ENCODE data around the gene ALPK3. TPM values are rescaled to one million over a fixed set of nuclear protein-coding genes. Genes with fewer than 3 reads are reported as not detected.

The ALPK3 gene, protein sequence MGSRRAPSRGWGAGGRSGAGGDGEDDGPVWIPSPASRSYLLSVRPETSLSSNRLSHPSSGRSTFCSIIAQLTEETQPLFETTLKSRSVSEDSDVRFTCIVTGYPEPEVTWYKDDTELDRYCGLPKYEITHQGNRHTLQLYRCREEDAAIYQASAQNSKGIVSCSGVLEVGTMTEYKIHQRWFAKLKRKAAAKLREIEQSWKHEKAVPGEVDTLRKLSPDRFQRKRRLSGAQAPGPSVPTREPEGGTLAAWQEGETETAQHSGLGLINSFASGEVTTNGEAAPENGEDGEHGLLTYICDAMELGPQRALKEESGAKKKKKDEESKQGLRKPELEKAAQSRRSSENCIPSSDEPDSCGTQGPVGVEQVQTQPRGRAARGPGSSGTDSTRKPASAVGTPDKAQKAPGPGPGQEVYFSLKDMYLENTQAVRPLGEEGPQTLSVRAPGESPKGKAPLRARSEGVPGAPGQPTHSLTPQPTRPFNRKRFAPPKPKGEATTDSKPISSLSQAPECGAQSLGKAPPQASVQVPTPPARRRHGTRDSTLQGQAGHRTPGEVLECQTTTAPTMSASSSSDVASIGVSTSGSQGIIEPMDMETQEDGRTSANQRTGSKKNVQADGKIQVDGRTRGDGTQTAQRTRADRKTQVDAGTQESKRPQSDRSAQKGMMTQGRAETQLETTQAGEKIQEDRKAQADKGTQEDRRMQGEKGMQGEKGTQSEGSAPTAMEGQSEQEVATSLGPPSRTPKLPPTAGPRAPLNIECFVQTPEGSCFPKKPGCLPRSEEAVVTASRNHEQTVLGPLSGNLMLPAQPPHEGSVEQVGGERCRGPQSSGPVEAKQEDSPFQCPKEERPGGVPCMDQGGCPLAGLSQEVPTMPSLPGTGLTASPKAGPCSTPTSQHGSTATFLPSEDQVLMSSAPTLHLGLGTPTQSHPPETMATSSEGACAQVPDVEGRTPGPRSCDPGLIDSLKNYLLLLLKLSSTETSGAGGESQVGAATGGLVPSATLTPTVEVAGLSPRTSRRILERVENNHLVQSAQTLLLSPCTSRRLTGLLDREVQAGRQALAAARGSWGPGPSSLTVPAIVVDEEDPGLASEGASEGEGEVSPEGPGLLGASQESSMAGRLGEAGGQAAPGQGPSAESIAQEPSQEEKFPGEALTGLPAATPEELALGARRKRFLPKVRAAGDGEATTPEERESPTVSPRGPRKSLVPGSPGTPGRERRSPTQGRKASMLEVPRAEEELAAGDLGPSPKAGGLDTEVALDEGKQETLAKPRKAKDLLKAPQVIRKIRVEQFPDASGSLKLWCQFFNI (N-terminal part only)
- 9.4 TPM for polyA plus RNA-seq
- long read RNA-seq, donor 1: 0 reads
- long read RNA-seq, donor 2, partial matches to known transcripts: 5 of 5 reads
- long read RNA-seq, donor 2, other reads (novel, unspliced or antisense): 0 of 5 reads
- long read RNA-seq, donor 3: 0 reads
- long read RNA-seq, donor 4: 0 reads
- long read RNA-seq, donor 5: 0 reads
- long read RNA-seq, donor 6: 0 reads
- long read RNA-seq, donor 7: 0 reads
- long read RNA-seq, donor 8: 0 reads
- long read RNA-seq, donor 9: 0 reads
- long read RNA-seq, donor 10: 0 reads
- long read RNA-seq, donor 11: 0 reads

GRCh38 chr15:84816694-84817465, at the start of gene ALPK3:
TSS of gene ALPK3 (plus strand) at chr15:84817356. CDS start at chr15:84817453, 97 bp downstream.
- Histone ChIP-seq H3K4me3 (ENCODE audit: low read length) (peak within 1 kb of the TSS; percentile 40), H3K4me1 (ENCODE audit: control insufficient read depth, insufficient read depth, low read length) (peaks cover 34% of the 10 kb centered on the region), H3K27me3 (ENCODE audit: control insufficient read depth, insufficient read depth, low read length) (no peaks in the 10 kb centered on the region), H3K36me3 (ENCODE audit: control insufficient read depth, insufficient read depth, low read length) (no peaks in the 10 kb centered on the region), H3K9me3 (ENCODE audit: control insufficient read depth, low read depth, low read length) (peaks cover 2% of the 10 kb centered on the region), H3K27ac (ENCODE audit: low read length) (peak within 1 kb of the TSS; percentile 66)
- WGBS (ENCODE audit: insufficient coverage, low lambda C conversion rate): no CpG with 5 or more reads among the region's 63 CpGs
- DNase-seq: peak; percentile 47 to 72

DNA sequence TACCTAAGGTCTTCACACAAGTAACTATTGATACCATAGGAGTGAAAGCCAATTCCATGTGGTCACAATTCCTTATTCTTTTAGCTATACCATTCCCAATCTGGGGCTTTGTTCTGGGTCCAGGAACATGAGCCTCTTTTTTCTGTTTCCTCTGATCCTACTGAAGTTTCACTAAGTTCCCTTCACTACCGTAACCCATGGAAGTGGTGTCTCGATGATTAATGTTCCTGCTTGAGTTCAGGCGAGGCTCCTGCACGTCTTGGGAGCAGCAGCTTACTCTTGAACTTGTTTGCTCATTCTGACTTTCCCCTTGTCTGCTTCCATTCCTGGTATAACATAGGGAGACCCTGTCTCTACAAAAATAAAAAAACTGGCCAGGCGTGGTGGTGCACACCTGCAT, 45.1 kb upstream of the ALPK3 start:
- no peaks in the 10 kb centered on the region for H3K4me1 ChIP-seq (ENCODE audit: control insufficient read depth, insufficient read depth, low read length)
- no peak overlapping the region for H3K27ac ChIP-seq (ENCODE audit: low read length)
- H3K27me3 ChIP-seq (ENCODE audit: control insufficient read depth, insufficient read depth, low read length): no peaks in the 10 kb centered on the region
- WGBS (ENCODE audit: insufficient coverage, low lambda C conversion rate): no CpG with 5 or more reads among the region's 5 CpGs
- no peaks in the 10 kb centered on the region for H3K9me3 ChIP-seq (ENCODE audit: control insufficient read depth, low read depth, low read length)
- H3K4me3 ChIP-seq (ENCODE audit: low read length): no peak overlapping the region
- DNase-seq: no peak
- H3K36me3 ChIP-seq (ENCODE audit: control insufficient read depth, insufficient read depth, low read length): peaks cover 47% of the 10 kb centered on the region

GRCh38 chr15:84772467-84772866, 44.7 kb upstream of the ALPK3 start:
- no peak overlapping the region for H3K27ac ChIP-seq (ENCODE audit: low read length)

DNA sequence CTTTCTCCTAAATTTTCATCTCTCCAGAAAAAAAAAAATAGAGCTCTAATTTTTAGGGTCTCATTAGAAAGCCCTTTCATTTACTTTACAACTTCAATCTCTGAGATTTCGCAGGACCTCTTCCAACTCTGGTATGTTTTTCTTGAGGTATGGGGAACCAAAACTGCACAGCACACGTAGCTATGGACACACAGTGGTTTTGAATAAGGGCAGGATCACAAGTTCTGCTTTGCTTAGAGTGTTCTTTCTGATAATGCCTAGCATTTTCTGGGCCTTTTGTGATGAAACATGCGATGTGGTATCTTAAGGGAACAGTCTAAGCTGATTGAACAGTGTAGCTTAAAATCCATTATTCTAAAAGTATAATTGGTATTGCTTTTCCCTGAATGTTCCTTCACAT, 43.4 kb upstream of the ALPK3 start:
- WGBS (ENCODE audit: insufficient coverage, low lambda C conversion rate): no CpG with 5 or more reads among the region's 3 CpGs
- Histone ChIP-seq H3K9me3 (ENCODE audit: control insufficient read depth, low read depth, low read length) (no peaks in the 10 kb centered on the region), H3K4me3 (ENCODE audit: low read length) (no peak overlapping the region), H3K4me1 (ENCODE audit: control insufficient read depth, insufficient read depth, low read length) (no peaks in the 10 kb centered on the region), H3K27me3 (ENCODE audit: control insufficient read depth, insufficient read depth, low read length) (no peaks in the 10 kb centered on the region), H3K36me3 (ENCODE audit: control insufficient read depth, insufficient read depth, low read length) (peaks cover 42% of the 10 kb centered on the region), H3K27ac (ENCODE audit: low read length) (no peak overlapping the region)
- DNase-seq: no peak

More at GRCh38 chr15:84772467-84772866, 44.7 kb upstream of the ALPK3 start:
- no peak for DNase-seq
- H3K27me3 ChIP-seq (ENCODE audit: control insufficient read depth, insufficient read depth, low read length): no peaks in the 10 kb centered on the region
- peaks cover 43% of the 10 kb centered on the region for H3K36me3 ChIP-seq (ENCODE audit: control insufficient read depth, insufficient read depth, low read length)
- no peaks in the 10 kb centered on the region for H3K9me3 ChIP-seq (ENCODE audit: control insufficient read depth, low read depth, low read length)
- no peak overlapping the region for H3K4me3 ChIP-seq (ENCODE audit: low read length)
- no peaks in the 10 kb centered on the region for H3K4me1 ChIP-seq (ENCODE audit: control insufficient read depth, insufficient read depth, low read length)
- 84% methylated on average over 2 of the region's 2 CpGs for WGBS (ENCODE audit: insufficient coverage, low lambda C conversion rate)

GRCh38 chr15:84775867-84776449, 41.2 kb upstream of the ALPK3 start:
- DNase-seq: no peak
- H3K9me3 ChIP-seq (ENCODE audit: control insufficient read depth, low read depth, low read length): no peaks in the 10 kb centered on the region
- H3K27me3 ChIP-seq (ENCODE audit: control insufficient read depth, insufficient read depth, low read length): no peaks in the 10 kb centered on the region
- H3K27ac ChIP-seq (ENCODE audit: low read length): no peak overlapping the region
- no peak overlapping the region for H3K4me3 ChIP-seq (ENCODE audit: low read length)
- H3K36me3 ChIP-seq (ENCODE audit: control insufficient read depth, insufficient read depth, low read length): peaks cover 34% of the 10 kb centered on the region
- H3K4me1 ChIP-seq (ENCODE audit: control insufficient read depth, insufficient read depth, low read length): no peaks in the 10 kb centered on the region
- no CpG with 5 or more reads among the region's 1 CpG for WGBS (ENCODE audit: insufficient coverage, low lambda C conversion rate)

GRCh38 chr15:84778194-84778593, 39.0 kb upstream of the ALPK3 start:
- H3K4me3 ChIP-seq (ENCODE audit: low read length): no peak overlapping the region
- DNase-seq: no peak
- 100% methylated on average over 3 of the region's 13 CpGs for WGBS (ENCODE audit: insufficient coverage, low lambda C conversion rate)
- peaks cover 40% of the 10 kb centered on the region for H3K36me3 ChIP-seq (ENCODE audit: control insufficient read depth, insufficient read depth, low read length)
- H3K27me3 ChIP-seq (ENCODE audit: control insufficient read depth, insufficient read depth, low read length): no peaks in the 10 kb centered on the region
- H3K27ac ChIP-seq (ENCODE audit: low read length): no peak overlapping the region
- no peaks in the 10 kb centered on the region for H3K4me1 ChIP-seq (ENCODE audit: control insufficient read depth, insufficient read depth, low read length)
- no peaks in the 10 kb centered on the region for H3K9me3 ChIP-seq (ENCODE audit: control insufficient read depth, low read depth, low read length)

- Histone ChIP-seq H3K27ac (ENCODE audit: low read length) (no peak overlapping the region), H3K36me3 (ENCODE audit: control insufficient read depth, insufficient read depth, low read length) (peaks cover 55% of the 10 kb centered on the region), H3K27me3 (ENCODE audit: control insufficient read depth, insufficient read depth, low read length) (no peaks in the 10 kb centered on the region), H3K9me3 (ENCODE audit: control insufficient read depth, low read depth, low read length) (no peaks in the 10 kb centered on the region), H3K4me1 (ENCODE audit: control insufficient read depth, insufficient read depth, low read length) (no peaks in the 10 kb centered on the region), H3K4me3 (ENCODE audit: low read length) (no peak overlapping the region)
- no peak for DNase-seq
- WGBS (ENCODE audit: insufficient coverage, low lambda C conversion rate): 100% methylated on average over 1 of the region's 3 CpGs
These were observed 36.7 kb upstream of the ALPK3 start for GRCh38 chr15:84780492-84780891.

- Histone ChIP-seq H3K27ac (ENCODE audit: low read length) (no peak overlapping the region), H3K36me3 (ENCODE audit: control insufficient read depth, insufficient read depth, low read length) (peaks cover 63% of the 10 kb centered on the region), H3K27me3 (ENCODE audit: control insufficient read depth, insufficient read depth, low read length) (no peaks in the 10 kb centered on the region), H3K9me3 (ENCODE audit: control insufficient read depth, low read depth, low read length) (no peaks in the 10 kb centered on the region), H3K4me1 (ENCODE audit: control insufficient read depth, insufficient read depth, low read length) (no peaks in the 10 kb centered on the region), H3K4me3 (ENCODE audit: low read length) (no peak overlapping the region)
- DNase-seq: no peak
- WGBS (ENCODE audit: insufficient coverage, low lambda C conversion rate): no CpG with 5 or more reads among the region's 1 CpG
These were observed 35.7 kb upstream of the ALPK3 start for GRCh38 chr15:84781495-84781894.

DNA sequence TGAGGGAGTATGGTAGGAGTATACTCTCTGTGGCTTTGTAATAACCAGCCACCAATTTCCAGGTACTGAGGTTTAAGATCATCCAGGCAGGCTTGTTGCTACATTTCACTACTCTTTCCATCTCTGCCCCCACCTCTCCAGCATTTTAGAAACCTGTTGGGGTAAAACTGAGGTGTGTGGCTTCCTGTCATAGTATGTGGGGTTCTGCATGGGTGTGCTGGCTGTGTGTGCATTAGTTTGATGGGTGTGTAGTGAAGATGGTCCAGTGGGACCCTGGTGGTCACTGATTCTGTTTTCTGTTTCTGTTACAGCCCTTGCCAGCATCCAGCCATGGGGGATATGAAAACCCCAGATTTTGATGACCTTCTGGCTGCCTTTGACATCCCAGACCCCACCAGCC, 34.8 kb upstream of the ALPK3 start:
- peaks cover 68% of the 10 kb centered on the region for H3K36me3 ChIP-seq (ENCODE audit: control insufficient read depth, insufficient read depth, low read length)
- no peaks in the 10 kb centered on the region for H3K27me3 ChIP-seq (ENCODE audit: control insufficient read depth, insufficient read depth, low read length)
- no peaks in the 10 kb centered on the region for H3K4me1 ChIP-seq (ENCODE audit: control insufficient read depth, insufficient read depth, low read length)
- no peaks in the 10 kb centered on the region for H3K9me3 ChIP-seq (ENCODE audit: control insufficient read depth, low read depth, low read length)
- H3K4me3 ChIP-seq (ENCODE audit: low read length): no peak overlapping the region
- no peak for DNase-seq
- H3K27ac ChIP-seq (ENCODE audit: low read length): no peak overlapping the region
